Neural progenitor cell (in vitro differentiated cells): ENCODE data around the gene QKI. TPM values are rescaled to one million over a fixed set of nuclear protein-coding genes. Genes with fewer than 3 reads are reported as not detected.
"Not testable (repeated sequence)": the region's sequence is repeated elsewhere in the genome, so short reads cannot be mapped to it uniquely, and the experiment has no call there.

ENCODE experiments used
- DNase-seq: peaks from one replicate; pipeline ENCODE4 v3.0.0-alpha.2; 2016; ENCODE audit warnings: low spot score
- H2AFZ ChIP-seq: fragments of 200-600 bp; sonication (generic); replicated peaks from 2 replicates; pipeline ENCODE4 v1.6.1; 2016; ENCODE audit warnings: antibody characterized with exemption
- H3F3A ChIP-seq: fragments of 200-600 bp; sonication (generic); 2 replicates; pipeline ENCODE4 v1.6.1; 2016; ENCODE audit warnings: antibody characterized with exemption, low read depth
- H3K27ac ChIP-seq: fragments of 200-600 bp; sonication (generic); 2 replicates; pipeline ENCODE4 v1.5.1; 2016; ENCODE audit warnings: mild to moderate bottlenecking
- H3K27me3 ChIP-seq: fragments of 200-600 bp; sonication (generic); 2 replicates; pipeline ENCODE4 v1.6.1; 2016; ENCODE audit warnings: mild to moderate bottlenecking, moderate library complexity
- H3K36me3 ChIP-seq: fragments of 200-600 bp; sonication (generic); 2 replicates; pipeline ENCODE4 v1.5.1; 2016
- H3K4me1 ChIP-seq: fragments of 200-600 bp; sonication (generic); 2 replicates; pipeline ENCODE4 v1.6.1; 2016; ENCODE audit warnings: mixed run types
- H3K4me2 ChIP-seq: fragments of 200-600 bp; sonication (generic); 2 replicates; pipeline ENCODE4 v1.6.1; 2016
- H3K4me3 ChIP-seq: fragments of 200-600 bp; sonication (generic); 2 replicates; pipeline ENCODE4 v1.5.1; 2016
- H3K79me2 ChIP-seq: fragments of 200-600 bp; sonication (generic); 2 replicates; pipeline ENCODE4 v1.6.1; 2016; ENCODE audit warnings: low read depth
- H3K9ac ChIP-seq: fragments of 200-600 bp; sonication (generic); 2 replicates; pipeline ENCODE4 v1.6.1; 2016
- H3K9me3 ChIP-seq: fragments of 200-600 bp; sonication (generic); 2 replicates; pipeline ENCODE4 v1.5.1; 2016; ENCODE audit warnings: low read depth
- H4K20me1 ChIP-seq: fragments of 200-600 bp; sonication (generic); 2 replicates; pipeline ENCODE4 v1.6.1; 2016; ENCODE audit warnings: low read depth
- H3K27ac Mint-ChIP-seq: 3 replicates; pipeline ENCODE4 v1.8.0; 2021; ENCODE audit warnings: mixed read lengths
- H3K27me3 Mint-ChIP-seq: 2 replicates; pipeline ENCODE4 v1.8.0; 2022; ENCODE audit warnings: low read depth, mild to moderate bottlenecking, inconsistent platforms, moderate library complexity, mixed read lengths; ENCODE audit not compliant: insufficient read depth
- H3K36me3 Mint-ChIP-seq: 3 replicates; pipeline ENCODE4 v1.8.0; 2021; ENCODE audit warnings: mixed read lengths
- H3K4me1 Mint-ChIP-seq: 3 replicates; pipeline ENCODE4 v1.8.0; 2021; ENCODE audit warnings: mixed read lengths
- H3K4me3 Mint-ChIP-seq: 3 replicates; pipeline ENCODE4 v1.8.0; 2021; ENCODE audit warnings: mild to moderate bottlenecking, moderate library complexity, mixed read lengths
- H3K9me3 Mint-ChIP-seq: 3 replicates; pipeline ENCODE4 v1.8.0; 2020; ENCODE audit warnings: mixed read lengths
- EZH2 ChIP-seq: fragments of 200-600 bp; sonication (generic); IDR thresholded peaks from 2 replicates; pipeline ENCODE4 v1.6.1; 2017; ENCODE audit warnings: antibody characterized with exemption, mild to moderate bottlenecking, moderate library complexity
- EZH2phosphoT487 ChIP-seq: fragments of 200-600 bp; sonication (generic); IDR thresholded peaks from 2 replicates; pipeline ENCODE4 v1.6.1; 2017; ENCODE audit warnings: antibody characterized with exemption
- total RNA-seq: library from RNA; depleted of rRNA; stranded (reverse); fragments of >200 nt; gene quantifications from 2 replicates; pipeline ENCODE4 v1.2.3, GENCODE V29; 2015; ENCODE audit warnings: low replicate concordance
- TF ChIP-seq, protein P1 (sequence below): fragments of 200-600 bp; sonication (generic); IDR thresholded peaks from 2 replicates; pipeline ENCODE4 v1.5.1; 2017; ENCODE audit warnings: antibody characterized with exemption, mild to moderate bottlenecking

The QKI gene
- total RNA-seq, 1 donor from 2014 or later = 212 TPM

DNA sequence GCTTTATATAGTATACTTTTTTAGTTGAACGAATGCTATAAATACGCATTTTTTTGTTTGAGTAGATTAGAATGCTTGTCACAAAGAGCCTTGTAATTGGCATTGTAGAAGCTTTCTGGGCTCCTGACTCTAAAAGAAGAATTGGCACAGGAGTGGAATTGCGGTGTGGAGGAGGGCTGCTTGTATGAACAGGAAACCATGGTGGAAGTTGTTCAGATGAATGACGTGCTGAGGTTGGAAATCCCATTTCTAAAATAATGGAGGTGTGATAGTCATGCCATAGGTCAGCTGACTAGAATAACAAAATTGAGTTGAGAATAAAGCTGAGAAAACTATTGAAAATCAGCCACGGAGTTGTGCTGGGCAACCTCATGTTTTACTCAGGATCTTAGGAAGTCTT is 174.9 kb downstream of the QKI start:
- Histone ChIP-seq H3K4me2 (no peak overlapping the region), H3K9me3 (no peaks in the 10 kb centered on the region), H3K4me3 (no peak overlapping the region), H3K27ac (no peak overlapping the region), H3K79me2 (no peaks in the 10 kb centered on the region), H3K27me3 (no peaks in the 10 kb centered on the region), H3K4me1 (no peaks in the 10 kb centered on the region), H3K9ac (no peak overlapping the region), H3F3A (peaks cover 11% of the 10 kb centered on the region), H3K36me3 (no peaks in the 10 kb centered on the region), H2AFZ (no peak overlapping the region), H4K20me1 (no peaks in the 10 kb centered on the region)
- peaks cover 8% of the 10 kb centered on the region for H3K36me3 Mint-ChIP-seq
- peaks cover 7% of the 10 kb centered on the region for H3K4me1 Mint-ChIP-seq
- TF ChIP-seq, protein P1, sequence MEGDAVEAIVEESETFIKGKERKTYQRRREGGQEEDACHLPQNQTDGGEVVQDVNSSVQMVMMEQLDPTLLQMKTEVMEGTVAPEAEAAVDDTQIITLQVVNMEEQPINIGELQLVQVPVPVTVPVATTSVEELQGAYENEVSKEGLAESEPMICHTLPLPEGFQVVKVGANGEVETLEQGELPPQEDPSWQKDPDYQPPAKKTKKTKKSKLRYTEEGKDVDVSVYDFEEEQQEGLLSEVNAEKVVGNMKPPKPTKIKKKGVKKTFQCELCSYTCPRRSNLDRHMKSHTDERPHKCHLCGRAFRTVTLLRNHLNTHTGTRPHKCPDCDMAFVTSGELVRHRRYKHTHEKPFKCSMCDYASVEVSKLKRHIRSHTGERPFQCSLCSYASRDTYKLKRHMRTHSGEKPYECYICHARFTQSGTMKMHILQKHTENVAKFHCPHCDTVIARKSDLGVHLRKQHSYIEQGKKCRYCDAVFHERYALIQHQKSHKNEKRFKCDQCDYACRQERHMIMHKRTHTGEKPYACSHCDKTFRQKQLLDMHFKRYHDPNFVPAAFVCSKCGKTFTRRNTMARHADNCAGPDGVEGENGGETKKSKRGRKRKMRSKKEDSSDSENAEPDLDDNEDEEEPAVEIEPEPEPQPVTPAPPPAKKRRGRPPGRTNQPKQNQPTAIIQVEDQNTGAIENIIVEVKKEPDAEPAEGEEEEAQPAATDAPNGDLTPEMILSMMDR = no peak
- TF ChIP-seq EZH2phosphoT487 (no peak), EZH2 (no peak)
- DNase-seq = no peak
- no peak overlapping the region for H3K27ac Mint-ChIP-seq
- H3K4me3 Mint-ChIP-seq = no peak overlapping the region
- H3K27me3 Mint-ChIP-seq = no peaks in the 10 kb centered on the region
- peaks cover 30% of the 10 kb centered on the region for H3K9me3 Mint-ChIP-seq

DNA sequence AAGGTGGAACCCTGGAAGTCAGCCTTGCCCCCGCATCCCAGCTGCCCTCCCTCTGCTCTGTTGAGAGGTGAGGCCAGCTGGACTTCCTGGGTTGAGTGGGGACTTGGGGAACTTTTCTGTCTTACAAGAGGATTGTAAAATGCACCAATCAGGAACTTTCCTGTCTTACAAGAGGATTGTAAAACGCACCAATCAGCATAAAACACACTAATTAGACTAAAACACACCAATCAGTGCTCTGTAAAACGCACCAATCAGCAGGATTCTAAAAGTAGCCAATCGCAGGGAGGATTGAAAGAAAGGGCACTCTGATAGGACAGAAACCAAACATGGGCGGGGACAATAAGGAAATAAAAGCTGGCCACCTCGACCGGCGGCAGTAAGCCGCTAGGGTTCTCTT is 175.6 kb downstream of the QKI start:
- H3K4me1 ChIP-seq, H3K9ac ChIP-seq, H3K79me2 ChIP-seq, H3K4me3 ChIP-seq, H2AFZ ChIP-seq, H3K27me3 ChIP-seq, H3K4me2 ChIP-seq, H3K27ac Mint-ChIP-seq, H3K9me3 ChIP-seq, H3K27me3 Mint-ChIP-seq, H3K36me3 Mint-ChIP-seq, H3K4me1 Mint-ChIP-seq, H4K20me1 ChIP-seq, H3K36me3 ChIP-seq, H3K27ac ChIP-seq, DNase-seq: not testable (repeated sequence)
- H3F3A ChIP-seq = peaks cover 11% of the 10 kb centered on the region
- peak overlapping the region; percentile 8 for H3K4me3 Mint-ChIP-seq
- peaks cover 30% of the 10 kb centered on the region for H3K9me3 Mint-ChIP-seq

DNA sequence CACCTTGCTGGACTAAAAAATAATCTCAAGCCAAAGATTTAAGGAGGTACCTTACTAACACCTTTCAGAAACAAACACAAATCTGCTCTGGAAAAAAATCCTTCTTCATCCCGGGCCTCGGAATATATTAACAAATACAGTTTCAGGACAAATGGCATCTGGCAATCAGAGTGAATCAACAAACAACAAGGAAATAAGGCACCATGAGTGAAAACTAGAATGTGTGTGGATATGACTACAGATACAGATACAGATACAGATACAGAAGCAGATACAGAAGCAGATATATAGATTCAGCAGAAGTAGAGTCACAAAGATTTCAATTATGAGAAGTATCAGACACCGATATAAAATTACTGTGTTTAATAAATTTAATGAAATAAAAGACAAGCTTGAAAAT is 178.4 kb downstream of the QKI start:
- H3K9me3 Mint-ChIP-seq = peaks cover 32% of the 10 kb centered on the region
- Histone ChIP-seq H3K4me3 (no peak overlapping the region), H3K4me2 (no peak overlapping the region), H3K27me3 (no peaks in the 10 kb centered on the region), H3K27ac (no peak overlapping the region), H3F3A (peaks cover 11% of the 10 kb centered on the region), H3K4me1 (no peaks in the 10 kb centered on the region), H3K9ac (no peak overlapping the region), H4K20me1 (no peaks in the 10 kb centered on the region), H3K9me3 (no peaks in the 10 kb centered on the region), H3K36me3 (no peaks in the 10 kb centered on the region), H2AFZ (no peak overlapping the region), H3K79me2 (no peaks in the 10 kb centered on the region)
- no peak overlapping the region for H3K4me3 Mint-ChIP-seq
- TF ChIP-seq, protein P1 = no peak
- TF ChIP-seq EZH2phosphoT487 = no peak
- no peak for TF ChIP-seq EZH2
- H3K27me3 Mint-ChIP-seq = no peaks in the 10 kb centered on the region
- H3K27ac Mint-ChIP-seq = no peak overlapping the region
- H3K4me1 Mint-ChIP-seq = peaks cover 3% of the 10 kb centered on the region
- H3K36me3 Mint-ChIP-seq = peaks cover 8% of the 10 kb centered on the region
- DNase-seq = no peak

DNA sequence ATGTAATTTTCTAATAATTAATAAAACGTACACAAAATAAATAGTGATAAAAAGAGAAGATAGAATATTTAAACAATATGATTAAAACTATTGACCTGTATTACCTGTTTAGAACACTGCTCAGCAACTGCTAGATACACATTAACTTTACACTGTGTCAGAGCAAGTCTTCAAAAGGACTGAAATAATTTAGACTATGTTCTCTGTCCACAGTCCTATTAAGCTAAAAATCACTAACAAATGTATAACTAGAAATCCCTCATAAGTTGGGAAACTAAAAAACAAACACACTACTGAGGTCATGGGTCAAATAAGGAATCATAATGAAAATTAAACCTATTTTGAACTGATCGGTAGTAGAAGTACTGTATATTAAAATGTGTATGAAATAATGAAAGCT is 181.7 kb downstream of the QKI start:
- H3K4me2 ChIP-seq = no peak overlapping the region
- TF ChIP-seq EZH2phosphoT487 (no peak), EZH2 (no peak)
- TF ChIP-seq, protein P1 = no peak
- no peak overlapping the region for H3K4me3 ChIP-seq
- H3K27ac ChIP-seq = no peak overlapping the region
- H3F3A ChIP-seq = peaks cover 11% of the 10 kb centered on the region
- Mint-ChIP-seq H3K36me3 (peaks cover 8% of the 10 kb centered on the region), H3K27me3 (no peaks in the 10 kb centered on the region), H3K4me3 (no peak overlapping the region), H3K9me3 (peaks cover 18% of the 10 kb centered on the region), H3K27ac (no peak overlapping the region), H3K4me1 (no peaks in the 10 kb centered on the region)
- no peak overlapping the region for H3K9ac ChIP-seq
- DNase-seq = no peak
- H3K9me3 ChIP-seq = no peaks in the 10 kb centered on the region
- H4K20me1 ChIP-seq = no peaks in the 10 kb centered on the region
- no peaks in the 10 kb centered on the region for H3K4me1 ChIP-seq
- no peaks in the 10 kb centered on the region for H3K27me3 ChIP-seq
- H3K36me3 ChIP-seq = no peaks in the 10 kb centered on the region
- no peak overlapping the region for H2AFZ ChIP-seq
- no peaks in the 10 kb centered on the region for H3K79me2 ChIP-seq
